IMR-90 (cell line): ENCODE measurements around the gene DCUN1D1. TPM values are rescaled to one million over a fixed set of nuclear protein-coding genes. Genes with fewer than 3 reads are reported as not detected.

Experiments
- ATAC-seq: fragments of 200-7000 bp; cut with Tn5 transposase; 2 replicates; pipeline ENCODE4 v1.9.1; 2020; ENCODE audit warnings: low read depth, mild to moderate bottlenecking, moderate library complexity
- BruUV-seq: library from RNA; stranded (reverse); fragments of 400-500 nt; replicated peaks from 2 replicates; lab custom pipeline; 2021; lab: Mats Ljungman, UMichigan
- CTCF ChIA-PET: fragments of 300-600 bp; formaldehyde crosslinking; extraction: SDS; loops from one replicate; lab custom pipeline; 2021; ENCODE audit warnings: antibody characterized with exemption; lab: Yijun Ruan, JAX
- POLR2A ChIA-PET: fragments of 300-600 bp; sonication (Branson Sonifier 250); formaldehyde crosslinking; loops from one replicate; lab custom pipeline; 2022; ENCODE audit warnings: antibody characterized with exemption; ENCODE audit not compliant: unreplicated experiment; lab: Charles Lee
- DNase-seq: peaks from one replicate; pipeline ENCODE4 v3.0.0; 2013
- H2AFZ ChIP-seq: replicated peaks from 2 replicates; pipeline ENCODE3; 2013; ENCODE audit warnings: low read length, mild to moderate bottlenecking; ENCODE audit not compliant: poor library complexity
- H2AK5ac ChIP-seq: 2 replicates; pipeline ENCODE4 v1.6.1; 2013; ENCODE audit warnings: low read depth, low read length, inconsistent platforms
- H2AK9ac ChIP-seq: replicated peaks from 2 replicates; pipeline ENCODE3; 2013; ENCODE audit warnings: mild to moderate bottlenecking, low read depth, low read length, moderate library complexity; ENCODE audit not compliant: poor library complexity
- H2BK120ac ChIP-seq: 2 replicates; pipeline ENCODE4 v1.6.1; 2013; ENCODE audit warnings: low read depth, low read length, inconsistent platforms
- H2BK15ac ChIP-seq: 3 replicates; pipeline ENCODE4 v1.6.1; 2013; ENCODE audit warnings: low read depth, low read length, inconsistent platforms
- H2BK20ac ChIP-seq: 2 replicates; pipeline ENCODE4 v1.6.1; 2013; ENCODE audit warnings: low read depth, mild to moderate bottlenecking, inconsistent platforms, low read length, moderate library complexity
- H2BK5ac ChIP-seq: 2 replicates; pipeline ENCODE4 v1.6.1; 2013; ENCODE audit warnings: mild to moderate bottlenecking, low read depth, low read length, inconsistent platforms; ENCODE audit not compliant: poor library complexity, severe bottlenecking
- H3K14ac ChIP-seq: replicated peaks from 2 replicates; pipeline ENCODE4 v1.6.1; 2013; ENCODE audit warnings: low read depth, low read length, inconsistent platforms
- H3K18ac ChIP-seq: 2 replicates; pipeline ENCODE4 v1.6.1; 2013; ENCODE audit warnings: low read depth, low read length, control low read depth
- H3K23ac ChIP-seq: 2 replicates; pipeline ENCODE4 v1.6.1; 2013; ENCODE audit warnings: low read depth, low read length, inconsistent platforms
- H3K27ac ChIP-seq: 2 replicates; pipeline ENCODE4 v1.5.1; 2013; ENCODE audit warnings: mild to moderate bottlenecking, control low read depth, low read length; ENCODE audit not compliant: insufficient read depth
- H3K27me3 ChIP-seq: 2 replicates; pipeline ENCODE4 v1.6.1; 2013; ENCODE audit warnings: low read length; ENCODE audit not compliant: control insufficient read depth, insufficient read depth
- H3K36me3 ChIP-seq: 2 replicates; pipeline ENCODE4 v1.6.1; 2013; ENCODE audit warnings: low read length, mixed read lengths; ENCODE audit not compliant: control insufficient read depth, insufficient read depth
- H3K4ac ChIP-seq: 2 replicates; pipeline ENCODE4 v1.6.1; 2013; ENCODE audit warnings: low read depth, low read length, inconsistent platforms
- H3K4me1 ChIP-seq: 2 replicates; pipeline ENCODE4 v1.6.1; 2013; ENCODE audit warnings: low read length, mixed read lengths; ENCODE audit not compliant: control insufficient read depth, insufficient read depth
- H3K4me2 ChIP-seq: 2 replicates; pipeline ENCODE4 v1.6.1; 2013; ENCODE audit warnings: low read depth, mild to moderate bottlenecking, control low read depth, low read length, moderate library complexity
- H3K4me3 ChIP-seq: 2 replicates; pipeline ENCODE4 v1.5.1; 2013; ENCODE audit warnings: low read depth, mild to moderate bottlenecking, control low read depth, low read length, moderate library complexity; ENCODE audit not compliant: insufficient read depth
- H3K56ac ChIP-seq: 2 replicates; pipeline ENCODE4 v1.6.1; 2013; ENCODE audit warnings: low read length, inconsistent platforms; ENCODE audit not compliant: insufficient read depth; ENCODE audit errors: extremely low read depth
- H3K79me1 ChIP-seq, 2 experiments: 2 replicates each; pipeline ENCODE4 v1.6.1; 2013; ENCODE audit warnings: low read length in 2 of 2, inconsistent platforms in 1 of 2, low read depth in 1 of 2
- H3K9ac ChIP-seq: 2 replicates; pipeline ENCODE4 v1.6.1; 2013; ENCODE audit warnings: low read depth, low read length, control low read depth
- H3K9me1 ChIP-seq: 2 replicates; pipeline ENCODE4 v1.6.1; 2013; ENCODE audit warnings: low read length, inconsistent platforms; ENCODE audit not compliant: insufficient read depth
- H3K9me3 ChIP-seq: 2 replicates; pipeline ENCODE4 v1.6.1; 2013; ENCODE audit warnings: low read length; ENCODE audit not compliant: control insufficient read depth, insufficient read depth
- H4K20me1 ChIP-seq: 2 replicates; pipeline ENCODE4 v1.6.1; 2013; ENCODE audit warnings: low read length, inconsistent platforms; ENCODE audit not compliant: insufficient read depth
- H4K5ac ChIP-seq: 2 replicates; pipeline ENCODE4 v1.6.1; 2013; ENCODE audit warnings: mild to moderate bottlenecking, low read depth, low read length, control low read depth
- H4K8ac ChIP-seq, 2 experiments: 2 replicates each; pipeline ENCODE4 v1.6.1; 2013; ENCODE audit warnings: low read depth in 2 of 2, low read length in 2 of 2, control low read depth in 1 of 2, inconsistent platforms in 1 of 2
- H4K91ac ChIP-seq: 2 replicates; pipeline ENCODE4 v1.6.1; 2013; ENCODE audit warnings: low read depth, low read length, inconsistent platforms; ENCODE audit not compliant: insufficient read depth
- BHLHE40 ChIP-seq: fragments of 150-350 bp; IDR thresholded peaks from 2 replicates; pipeline ENCODE4 v1.6.1; 2016; ENCODE audit warnings: mild to moderate bottlenecking, low read depth, low read length
- CHD1 ChIP-seq: IDR thresholded peaks from 2 replicates; pipeline ENCODE4 v1.6.1; 2012; ENCODE audit warnings: low read depth, low read length, improper control_type of control experiment
- CTCF ChIP-seq: conservative IDR thresholded peaks from 2 replicates; pipeline ENCODE4 v1.5.1; 2012; ENCODE audit warnings: mild to moderate bottlenecking, low read depth, low read length, improper control_type of control experiment
- ELK1 ChIP-seq: fragments of 150-350 bp; IDR thresholded peaks from 2 replicates; pipeline ENCODE4 v1.6.1; 2016; ENCODE audit warnings: low read depth, mild to moderate bottlenecking, low read length, moderate library complexity, borderline replicate concordance
- FOS ChIP-seq: fragments of 150-350 bp; IDR thresholded peaks from 2 replicates; pipeline ENCODE4 v1.6.1; 2016; ENCODE audit warnings: low read depth, low read length
- MAFK ChIP-seq: IDR thresholded peaks from 2 replicates; pipeline ENCODE4 v1.6.1; 2012; ENCODE audit warnings: low read depth, low read length, improper control_type of control experiment
- MAZ ChIP-seq: IDR thresholded peaks from 2 replicates; pipeline ENCODE4 v1.6.1; 2012; ENCODE audit warnings: low read depth, mild to moderate bottlenecking, low read length, improper control_type of control experiment, moderate library complexity, borderline replicate concordance
- MXI1 ChIP-seq: IDR thresholded peaks from 2 replicates; pipeline ENCODE4 v1.6.1; 2012; ENCODE audit warnings: low read depth, mild to moderate bottlenecking, low read length, moderate library complexity, borderline replicate concordance
- NFE2L2 ChIP-seq: fragments of 150-350 bp; IDR thresholded peaks from 2 replicates; pipeline ENCODE4 v1.6.1; 2016; ENCODE audit warnings: low read depth, mild to moderate bottlenecking, low read length
- POLR2A ChIP-seq: IDR thresholded peaks from 2 replicates; pipeline ENCODE4 v1.6.1; 2012; ENCODE audit warnings: mild to moderate bottlenecking, low read depth, low read length
- RAD21 ChIP-seq: IDR thresholded peaks from 2 replicates; pipeline ENCODE4 v1.6.1; 2012; ENCODE audit warnings: low read length, improper control_type of control experiment
- RCOR1 ChIP-seq: IDR thresholded peaks from 2 replicates; pipeline ENCODE4 v1.6.1; 2012; ENCODE audit warnings: mild to moderate bottlenecking, low read length, improper control_type of control experiment; ENCODE audit not compliant: insufficient replicate concordance
- RFX5 ChIP-seq: IDR thresholded peaks from 2 replicates; pipeline ENCODE4 v1.8.0; 2012; ENCODE audit warnings: low read depth, mild to moderate bottlenecking, low read length, moderate library complexity
- SMC3 ChIP-seq: fragments of 150-350 bp; IDR thresholded peaks from 2 replicates; pipeline ENCODE4 v1.6.1; 2016; ENCODE audit warnings: low read depth, mild to moderate bottlenecking, antibody characterized with exemption, low read length, moderate library complexity
- USF2 ChIP-seq: fragments of 150-350 bp; IDR thresholded peaks from 2 replicates; pipeline ENCODE4 v1.6.1; 2017; ENCODE audit warnings: mild to moderate bottlenecking, antibody characterized with exemption, low read length, low read depth
- WGBS, 2 experiments: methylation state at CpG; one replicate each; pipeline versions ENCODE4 v1.1.5 to v1.1.7; 2013; ENCODE audit warnings: missing lambda C conversion rate in 2 of 2; ENCODE audit not compliant: insufficient read length in 1 of 2; ENCODE audit errors: extremely low coverage in 2 of 2; 5-methylcytosine and 5-hydroxymethylcytosine counted together
- dilution Hi-C: fragments of 300-500 bp; cut with HindIII; formaldehyde crosslinking; loops from one replicate; pipeline ENCODE4 v1.14.3; 2018; ENCODE audit warnings: low sequenced_read_pairs; ENCODE audit not compliant: unreplicated experiment
- in situ Hi-C: fragments of 300-500 bp; cut with MboI; formaldehyde crosslinking; loops from 3 replicates; pipeline ENCODE4 v1.14.3; 2019; ENCODE audit warnings: low sequenced_read_pairs, inconsistent platforms, mixed read lengths
- intact Hi-C: fragments of 100-400 bp; cut with micrococcal nuclease; formaldehyde crosslinking; loops from 2 replicates; pipeline ENCODE4 v1.10.0; 2022
- polyA plus RNA-seq, 3 experiments: library from polyadenylated mRNA; depleted of rRNA; stranded (reverse); fragments of >200 nt; gene quantifications; 2 replicates each; pipeline ENCODE4 v1.2.3, GENCODE V29; 2012; ENCODE audit warnings: low replicate concordance in 1 of 3
- total RNA-seq: library from RNA; depleted of rRNA; stranded (reverse); fragments of >200 nt; gene quantifications from 2 replicates; pipeline ENCODE4 v1.2.3, GENCODE V29; 2012

The DCUN1D1 gene
- total and polyA plus RNA-seq, 2 of the 4 experiments (the other 2 are of a cell fraction): 12.5 to 17.7 TPM

GRCh38 chr3:182917134-182917533 is 63.2 kb downstream of the DCUN1D1 start:
- no peak overlapping the region for H2BK5ac ChIP-seq
- H3K18ac ChIP-seq: no peak overlapping the region
- TF ChIP-seq ELK1 (no peak), MXI1 (no peak), FOS (no peak), RAD21 (no peak), CTCF (no peak), SMC3 (no peak), RFX5 (no peak), USF2 (no peak), POLR2A (no peak), MAZ (no peak), RCOR1 (no peak), CHD1 (no peak), BHLHE40 (no peak), NFE2L2 (no peak), MAFK (no peak)
- H2BK20ac ChIP-seq: no peak overlapping the region
- no peak overlapping the region for H3K9ac ChIP-seq
- H3K27ac ChIP-seq: no peak overlapping the region
- ChIA-PET CTCF (no interaction called here), POLR2A (no interaction called here)
- ATAC-seq (no peak), DNase-seq (no peak)
- H3K56ac ChIP-seq: no peak overlapping the region
- no peaks in the 10 kb centered on the region for H4K20me1 ChIP-seq
- no peak overlapping the region for H2BK120ac ChIP-seq
- H4K5ac ChIP-seq: no peak overlapping the region
- H2AFZ ChIP-seq: no peak overlapping the region
- 0 out of 2 replicates have a peak, but pooled peaks cover 3% of the 10 kb centered on the region for H3K36me3 ChIP-seq
- no CpG with 5 or more reads among the region's 3 CpGs for WGBS, 2 experiments
- H3K27me3 ChIP-seq: no peaks in the 10 kb centered on the region
- H2BK15ac ChIP-seq: no peak overlapping the region
- dilution Hi-C loops: no loop called here
- no peak overlapping the region for H3K14ac ChIP-seq
- peaks cover 0 to 3% of the 10 kb centered on the region in 2 experiments; a peak in 1 of 4 replicates for H3K79me1 ChIP-seq
- H3K9me3 ChIP-seq: no peaks in the 10 kb centered on the region
- intact Hi-C loops: no loop called here
- no peak overlapping the region for H2AK9ac ChIP-seq
- peaks cover 5% of the 10 kb centered on the region; the same call in 1 of the 2 replicates for H3K9me1 ChIP-seq
- no peak overlapping the region for H2AK5ac ChIP-seq
- peaks cover 5% of the 10 kb centered on the region for H3K4me1 ChIP-seq
- H3K4me3 ChIP-seq: no peak overlapping the region
- in situ Hi-C loops: loop anchor here (25.0 kb wide), 1 partner anchor 470 kb away; no protein-coding TSS in a partner anchor
- no peak overlapping the region for H3K23ac ChIP-seq
- no peak overlapping the region for H4K91ac ChIP-seq
- no TSS peak for BruUV-seq
- no peak overlapping the region for H3K4ac ChIP-seq
- no peak overlapping the region for H3K4me2 ChIP-seq
- no peak overlapping the region for H4K8ac ChIP-seq
